NCI-H1694 (cell line): ENCODE data around the gene GPR107.

Experiments
- DNase-seq: peaks from one replicate; lab custom pipeline; 2025; lab: John Stamatoyannopoulos, UW

The GPR107 gene

DNA sequence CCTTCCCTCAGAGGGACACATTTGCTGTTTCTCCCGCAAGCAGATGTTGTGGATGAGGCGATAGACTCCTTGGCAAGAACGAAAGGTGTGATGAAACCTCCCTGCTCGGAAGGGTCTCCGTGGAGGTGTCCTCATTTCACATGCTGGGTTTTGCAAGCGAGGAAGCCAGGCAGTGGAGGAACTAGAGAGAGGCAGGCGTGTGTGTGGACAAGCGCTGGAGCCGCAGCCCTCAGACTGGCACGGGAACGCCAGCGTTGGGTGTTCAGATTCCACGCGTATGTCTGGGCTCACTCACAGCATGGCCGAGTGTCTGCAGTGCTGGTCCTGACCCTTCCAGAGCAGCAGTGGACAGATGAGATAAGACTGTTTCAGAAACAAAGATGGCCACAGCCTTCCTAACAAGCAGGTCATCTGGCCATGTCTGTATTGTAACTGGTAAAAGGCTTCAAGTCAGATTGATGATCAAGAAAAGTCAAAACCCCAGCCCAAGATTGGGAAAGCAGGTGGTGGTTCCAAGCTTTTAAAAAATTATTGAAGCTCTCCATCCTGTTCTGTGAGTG, 83.5 kb downstream of the GPR107 start:
- no peak for DNase-seq

GRCh38 chr9:130137641-130138081, 84.0 kb downstream of the GPR107 start:
- no peak for DNase-seq

DNA sequence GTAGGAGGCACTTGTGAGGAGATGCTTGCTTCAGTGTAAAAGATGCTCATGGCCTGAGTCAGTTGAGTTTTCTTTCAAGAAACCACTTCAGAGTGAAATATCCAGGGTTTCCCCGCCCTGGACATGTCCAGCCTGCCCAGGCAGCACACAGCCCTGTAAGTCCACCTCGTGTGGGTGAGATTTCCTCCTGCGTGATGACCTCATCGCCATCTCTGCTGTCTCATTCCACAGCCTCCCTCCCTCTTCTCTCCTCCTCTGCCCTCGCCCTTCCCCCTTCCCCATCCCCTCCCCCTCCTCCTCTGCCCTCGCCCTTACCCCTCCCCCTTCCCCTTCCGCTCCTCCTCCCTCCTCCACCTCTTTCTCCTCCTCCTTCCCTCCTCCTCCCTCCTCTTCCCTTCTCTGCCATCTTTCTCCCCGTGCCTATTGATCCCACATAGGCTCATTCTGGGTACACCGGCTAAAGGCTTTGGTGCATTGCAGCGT, 84.5 kb downstream of the GPR107 start:
- DNase-seq = no peak

- DNase-seq = no peak
These were observed 85.1 kb downstream of the GPR107 start for GRCh38 chr9:130138791-130139190.

DNA sequence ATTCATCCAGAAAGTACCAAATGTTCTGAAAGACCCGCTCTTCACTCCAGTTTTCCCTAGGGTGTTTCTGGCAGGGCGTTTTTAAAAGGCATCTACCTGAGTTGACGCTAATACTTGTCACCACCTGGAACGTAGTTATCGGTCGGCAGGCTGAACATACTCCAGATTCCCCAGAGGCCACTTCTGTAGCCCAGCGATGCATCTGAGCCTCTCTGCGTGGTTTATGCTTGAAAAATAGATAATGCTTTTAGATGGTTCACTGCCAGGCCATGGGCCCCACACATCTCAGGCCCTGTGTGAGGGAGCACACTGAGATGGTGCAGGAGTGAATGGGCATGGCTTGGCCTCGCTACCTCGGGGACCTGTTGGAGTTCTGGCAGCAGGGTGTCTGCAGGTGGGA, 85.5 kb downstream of the GPR107 start:
- DNase-seq = no peak

- DNase-seq = no peak
These were observed 87.0 kb downstream of the GPR107 start for GRCh38 chr9:130140706-130141105.

DNA sequence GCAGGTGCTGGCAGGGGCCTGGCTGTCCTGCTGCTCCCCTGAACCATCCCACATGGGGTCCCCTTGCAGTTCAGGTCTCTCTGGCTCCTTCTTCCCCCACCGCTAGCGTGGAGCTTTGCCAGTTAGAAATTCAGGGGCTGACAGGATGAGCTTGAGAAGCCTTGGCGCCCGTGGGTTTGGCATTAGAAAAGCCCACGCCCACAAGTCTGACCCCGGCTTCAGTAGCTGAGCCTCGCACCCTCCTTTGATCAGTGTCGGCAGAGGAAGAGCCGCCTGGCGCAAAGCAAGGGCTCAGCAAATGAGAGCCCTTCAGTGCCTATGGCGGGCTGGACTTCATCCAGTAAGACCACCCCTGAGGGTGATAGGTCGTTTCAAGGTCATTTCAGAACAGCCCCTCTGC, 88.3 kb downstream of the GPR107 start:
- no peak for DNase-seq

- DNase-seq = no peak
These were observed 88.9 kb downstream of the GPR107 start for GRCh38 chr9:130142641-130143040.

DNA sequence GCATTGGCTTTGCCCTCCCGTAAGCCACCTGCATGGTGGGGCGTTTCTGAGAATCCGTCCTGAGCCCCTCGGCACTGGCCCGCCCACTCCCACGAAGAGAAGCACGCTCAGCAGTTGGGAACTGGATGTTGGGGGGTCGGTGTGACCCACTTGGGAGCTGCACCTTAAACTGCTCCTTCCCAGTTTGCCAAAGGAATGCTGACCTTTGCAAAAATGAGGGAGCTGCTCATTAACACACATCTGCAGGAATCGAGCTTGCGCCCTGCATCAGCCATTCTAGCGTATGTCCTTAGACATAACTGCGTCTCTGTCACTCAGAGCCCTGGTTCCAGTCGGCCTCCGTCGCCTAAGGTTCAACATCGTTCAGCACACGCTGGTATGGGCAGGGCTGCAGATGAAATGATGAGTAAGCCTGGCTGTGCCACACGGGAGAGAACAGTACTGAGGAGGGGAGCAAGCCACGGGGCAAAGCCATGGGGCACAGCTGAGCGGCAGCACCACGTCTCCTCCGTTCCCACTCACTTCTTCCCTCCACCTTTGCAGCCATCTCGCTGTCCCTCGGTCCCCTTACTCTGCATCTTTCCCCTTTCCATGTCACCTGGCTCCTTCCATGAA, 89.7 kb downstream of the GPR107 start:
- no peak for DNase-seq

DNA sequence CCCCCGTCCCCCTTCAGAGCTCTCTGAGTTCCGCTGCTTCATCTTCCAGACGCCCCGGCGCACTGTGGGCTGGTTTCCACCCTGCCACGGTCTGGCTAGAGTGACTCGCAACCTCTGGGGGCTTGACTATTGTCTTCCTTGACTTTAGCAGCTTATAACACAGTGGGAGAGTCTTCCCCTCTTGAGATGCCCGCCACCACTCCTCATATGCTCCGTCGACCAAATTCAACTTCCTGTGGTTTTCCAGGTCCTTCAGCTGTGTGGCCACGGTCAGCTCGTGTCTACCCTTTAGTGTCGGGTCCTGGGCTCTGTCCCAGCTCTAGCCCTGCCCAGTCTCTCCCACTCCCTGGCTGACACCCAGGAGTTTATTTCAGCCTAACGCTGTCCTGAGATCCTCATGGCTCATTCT, 90.3 kb downstream of the GPR107 start:
- DNase-seq = no peak

DNA sequence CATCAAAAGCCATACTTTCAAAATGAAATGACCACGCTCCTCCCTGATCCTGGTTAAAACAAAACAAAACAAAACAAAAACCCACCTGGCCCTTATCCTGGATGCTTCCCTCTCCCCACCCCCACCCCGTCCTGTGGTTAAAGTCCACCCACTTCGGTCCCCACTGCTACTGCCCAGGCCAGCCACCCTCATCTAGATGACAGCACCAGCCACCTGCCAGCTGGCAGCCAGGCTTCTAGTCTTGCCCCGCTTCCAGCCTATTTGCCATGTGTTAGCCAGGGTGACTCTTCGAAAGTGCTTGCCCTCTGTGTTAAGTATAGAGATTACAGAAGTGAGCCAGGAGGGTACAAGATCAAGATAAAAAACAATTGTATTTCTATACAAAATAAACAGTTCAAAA, 91.0 kb downstream of the GPR107 start:
- DNase-seq = no peak

DNA sequence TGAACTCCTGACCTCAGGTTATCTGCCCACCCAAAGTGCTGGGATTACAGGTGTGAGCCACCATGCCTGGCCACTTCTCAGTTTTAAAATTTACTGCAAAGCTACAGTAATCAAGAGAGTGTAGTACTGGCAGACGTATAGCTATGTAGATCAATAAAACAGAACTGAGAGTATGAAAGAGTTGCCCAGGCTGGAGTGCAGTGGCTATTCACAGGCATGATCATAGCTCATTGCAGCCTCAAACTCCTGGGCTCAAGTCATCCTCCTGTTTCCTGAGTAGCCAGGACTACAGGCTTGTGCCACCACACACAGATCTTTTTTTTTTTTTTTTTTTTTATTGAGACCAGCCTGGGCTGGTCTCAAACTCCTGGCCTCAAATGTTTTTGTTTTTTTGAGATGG, 92.0 kb downstream of the GPR107 start:
- no peak for DNase-seq

- DNase-seq = no peak
These were observed 93.5 kb downstream of the GPR107 start for GRCh38 chr9:130147198-130147597.

- no peak for DNase-seq
These were observed 94.2 kb downstream of the GPR107 start for GRCh38 chr9:130147910-130148309.

DNA sequence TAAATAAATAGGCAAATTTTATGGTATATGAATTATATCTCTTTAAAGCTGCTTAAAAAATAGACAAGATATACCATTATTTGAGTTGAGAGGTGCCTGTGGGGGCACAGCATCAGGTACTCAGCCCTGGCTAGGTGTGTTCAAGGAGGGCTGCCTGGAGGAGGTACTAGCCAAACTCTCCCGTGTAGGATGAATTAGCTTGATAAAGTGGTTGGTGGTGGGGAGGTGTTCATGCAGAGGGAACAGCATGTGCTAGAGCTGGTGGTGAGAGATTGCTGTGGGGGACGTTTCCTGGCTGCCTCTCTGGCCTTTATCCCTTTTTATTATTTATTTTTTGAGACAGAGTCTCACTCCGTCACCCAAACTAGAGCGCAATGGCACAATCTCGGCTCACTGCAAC, 95.3 kb downstream of the GPR107 start:
- no peak for DNase-seq

DNA sequence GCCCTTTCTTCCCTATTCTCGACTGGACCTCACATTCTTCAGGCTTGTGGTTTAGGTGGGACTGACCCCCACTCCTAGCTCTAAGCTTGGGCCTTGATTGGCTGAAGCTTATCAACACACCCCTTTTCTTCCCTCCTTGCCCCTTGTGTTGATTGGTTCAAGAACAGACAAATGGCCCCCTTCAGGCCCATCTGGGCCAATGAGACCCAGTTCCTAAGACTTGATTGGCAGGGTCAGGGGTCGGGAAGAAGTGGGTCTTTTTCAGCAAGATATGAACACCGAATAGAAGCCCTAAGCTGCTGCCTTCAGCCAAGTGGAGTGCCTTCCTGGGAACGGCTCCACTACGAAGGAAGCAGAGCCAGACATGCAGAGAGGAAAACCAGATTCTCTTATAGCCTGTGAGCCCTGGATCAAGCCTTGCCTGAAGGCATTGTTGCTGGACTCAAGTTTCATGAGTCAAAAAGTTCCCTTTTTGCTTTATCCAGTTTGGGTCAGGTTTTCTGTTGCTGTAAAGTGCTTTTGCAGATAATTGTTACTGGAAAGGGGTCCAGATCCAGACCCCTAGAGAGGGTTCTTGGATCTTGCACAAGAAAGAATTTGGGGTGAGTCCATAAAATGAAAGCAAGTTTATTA, 96.1 kb downstream of the GPR107 start:
- DNase-seq = no peak

DNA sequence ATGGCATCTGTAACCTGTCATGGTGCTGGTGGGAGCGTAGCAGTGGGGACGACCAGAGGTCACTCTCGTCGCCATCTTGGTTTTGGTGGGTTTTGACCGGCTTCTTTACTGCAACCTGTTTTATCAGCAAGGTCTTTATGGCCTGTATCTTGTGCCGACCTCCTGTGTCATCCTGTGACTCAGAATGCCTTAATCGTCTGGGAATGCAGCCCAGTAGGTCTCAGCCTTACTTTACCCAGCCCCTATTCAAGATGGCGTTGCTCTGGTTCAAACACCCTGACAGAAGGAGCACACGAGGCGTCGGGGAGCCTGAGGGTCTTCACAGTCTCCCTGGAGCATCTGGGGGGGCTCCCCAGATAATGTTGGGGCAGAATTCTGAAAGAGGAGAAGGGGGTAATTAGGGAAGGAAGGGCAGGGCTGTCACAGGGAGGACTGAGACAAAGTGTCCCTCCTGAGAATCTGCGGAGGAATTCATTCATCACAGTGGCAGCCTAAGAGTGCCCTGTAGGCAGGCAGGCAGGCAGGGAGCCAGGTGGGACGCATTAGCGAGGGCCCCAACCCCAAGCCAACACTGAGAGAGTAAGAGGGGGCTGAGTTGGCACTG, 97.2 kb downstream of the GPR107 start:
- DNase-seq = no peak

DNA sequence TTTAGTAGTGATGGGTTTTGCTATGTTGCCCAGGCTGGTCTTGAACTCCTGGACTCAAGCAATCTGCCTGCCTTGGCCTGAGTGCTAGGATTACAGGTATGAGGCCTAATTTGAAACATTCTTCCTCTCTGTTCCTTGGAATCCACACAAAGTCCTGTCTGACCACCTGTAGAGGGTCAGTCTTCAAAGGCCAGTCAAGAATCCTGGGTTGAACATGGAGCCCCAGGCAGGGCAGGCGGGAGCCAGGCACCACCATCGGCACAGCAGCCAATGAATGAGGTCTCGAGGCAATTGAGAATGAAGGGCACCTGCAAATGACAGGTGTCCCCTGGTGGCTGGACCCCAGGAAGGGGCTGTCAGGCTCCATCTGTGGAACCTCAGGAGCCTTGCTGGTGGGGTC, 101.1 kb downstream of the GPR107 start:
- no peak for DNase-seq

DNA sequence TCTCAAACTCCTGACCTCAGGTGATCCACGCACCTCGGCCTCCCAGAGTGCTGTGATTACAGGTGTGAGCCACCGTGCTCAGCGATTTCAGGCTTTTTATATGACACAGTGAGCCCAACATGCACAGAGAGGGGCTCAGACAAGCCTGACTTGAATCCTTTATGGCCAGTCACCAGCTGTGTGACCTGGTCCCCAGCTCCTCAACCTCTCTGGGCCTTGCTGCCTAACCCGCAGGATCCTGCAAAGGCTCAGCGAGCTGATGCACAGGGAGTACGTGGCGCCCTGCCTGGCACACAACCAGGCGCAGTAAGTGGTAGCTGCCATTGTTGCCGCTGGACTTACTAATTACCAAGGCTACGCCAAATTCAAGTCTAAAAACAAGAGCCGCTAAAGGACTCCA, 101.9 kb downstream of the GPR107 start:
- DNase-seq = no peak

- DNase-seq = no peak
These were observed 103.0 kb downstream of the GPR107 start for GRCh38 chr9:130156672-130157071.

DNA sequence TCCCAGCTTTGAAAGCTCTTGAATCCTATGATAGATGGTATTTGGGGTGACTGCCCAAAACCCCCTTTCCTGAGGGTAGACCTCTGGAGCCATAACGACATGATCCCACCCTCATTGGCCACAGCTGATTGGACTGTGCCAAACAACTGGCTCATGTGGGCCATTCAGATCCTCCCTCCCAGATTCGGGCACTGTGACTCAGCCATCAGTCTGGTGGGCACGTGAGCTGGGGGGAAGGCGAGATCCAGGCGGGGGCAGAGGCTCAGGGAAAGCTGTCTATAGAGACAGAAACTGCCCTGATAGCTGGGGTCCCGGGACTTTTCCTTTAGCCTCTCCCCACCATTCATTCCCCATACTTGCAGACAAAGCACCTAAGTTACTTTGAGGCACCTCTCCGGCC, 103.4 kb downstream of the GPR107 start:
- DNase-seq = no peak

- DNase-seq = no peak
These were observed 104.3 kb downstream of the GPR107 start for GRCh38 chr9:130158001-130158400.

GRCh38 chr9:130159057-130159456, 105.4 kb downstream of the GPR107 start:
- no peak for DNase-seq
